ENCODE results near the gene EPHX1.
"Not testable (repeated sequence)": the region's sequence is repeated elsewhere in the genome, so short reads cannot be mapped to it uniquely, and the experiment has no call there.

EPHX1 gene

GRCh38 chr1:225769687-225770086 is 40.2 kb upstream of the EPHX1 start:
- no peak overlapping the region for H3K27ac ChIP-seq (ENCODE audit: low read length)
- no peaks in the 10 kb centered on the region for H3K9me3 ChIP-seq (ENCODE audit: control insufficient read depth, low read depth, low read length)
- H3K9ac ChIP-seq (ENCODE audit: low read length): no peak overlapping the region
- H3K27me3 ChIP-seq (ENCODE audit: control insufficient read depth, insufficient read depth, low read length): no peaks in the 10 kb centered on the region
- H3K4me3 ChIP-seq (ENCODE audit: low read length): no peak overlapping the region
- peaks cover 27% of the 10 kb centered on the region for H3K4me1 ChIP-seq (ENCODE audit: control insufficient read depth, low read depth, low read length)
- no peaks in the 10 kb centered on the region for H3K36me3 ChIP-seq (ENCODE audit: control insufficient read depth, low read depth, low read length)

- no peak overlapping the region for H3K9ac ChIP-seq (ENCODE audit: low read length)
- H3K27ac ChIP-seq (ENCODE audit: low read length): no peak overlapping the region
- H3K36me3 ChIP-seq (ENCODE audit: control insufficient read depth, low read depth, low read length): no peaks in the 10 kb centered on the region
- no peaks in the 10 kb centered on the region for H3K9me3 ChIP-seq (ENCODE audit: control insufficient read depth, low read depth, low read length)
- H3K4me3 ChIP-seq (ENCODE audit: low read length): no peak overlapping the region
- peaks cover 27% of the 10 kb centered on the region for H3K4me1 ChIP-seq (ENCODE audit: control insufficient read depth, low read depth, low read length)
- H3K27me3 ChIP-seq (ENCODE audit: control insufficient read depth, insufficient read depth, low read length): no peaks in the 10 kb centered on the region
Measured at GRCh38 chr1:225770561-225771248, 39.2 kb upstream of the EPHX1 start.

- H3K4me3 ChIP-seq (ENCODE audit: low read length): no peak overlapping the region
Measured at GRCh38 chr1:225771661-225772322, 38.1 kb upstream of the EPHX1 start.

DNA sequence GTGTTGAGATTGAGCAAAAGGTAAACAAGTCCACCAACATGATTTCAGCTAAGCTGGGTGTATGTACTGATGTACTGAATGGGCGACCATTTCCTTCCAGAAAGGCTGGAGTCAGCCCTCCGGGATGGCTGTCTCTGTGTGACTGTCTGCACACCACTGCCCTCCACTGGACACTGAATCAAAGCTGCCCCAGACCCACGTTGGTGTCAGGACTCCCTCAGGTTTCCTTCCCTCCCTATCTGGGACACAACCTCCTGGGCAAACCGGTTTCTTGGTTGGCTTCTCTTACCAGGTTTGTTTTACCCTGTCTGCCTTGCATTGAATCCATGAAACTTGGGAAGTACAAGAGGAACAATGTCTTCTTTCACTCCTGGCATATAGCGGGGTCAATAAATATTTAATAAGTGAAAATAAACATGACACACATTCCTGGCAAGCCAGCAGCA is 37.6 kb upstream of the EPHX1 start:
- H3K27me3 ChIP-seq (ENCODE audit: control insufficient read depth, insufficient read depth, low read length): no peaks in the 10 kb centered on the region
- no peak overlapping the region for H3K4me3 ChIP-seq (ENCODE audit: low read length)
- no peaks in the 10 kb centered on the region for H3K36me3 ChIP-seq (ENCODE audit: control insufficient read depth, low read depth, low read length)
- H3K9me3 ChIP-seq (ENCODE audit: control insufficient read depth, low read depth, low read length): no peaks in the 10 kb centered on the region
- no peak overlapping the region for H3K27ac ChIP-seq (ENCODE audit: low read length)
- H3K9ac ChIP-seq (ENCODE audit: low read length): no peak overlapping the region
- H3K4me1 ChIP-seq (ENCODE audit: control insufficient read depth, low read depth, low read length): peaks cover 28% of the 10 kb centered on the region

More at GRCh38 chr1:225771661-225772322, 38.1 kb upstream of the EPHX1 start:
- Histone ChIP-seq H3K27ac (ENCODE audit: low read length) (no peak overlapping the region), H3K9ac (ENCODE audit: low read length) (no peak overlapping the region), H3K36me3 (ENCODE audit: control insufficient read depth, low read depth, low read length) (no peaks in the 10 kb centered on the region), H3K4me1 (ENCODE audit: control insufficient read depth, low read depth, low read length) (peaks cover 27% of the 10 kb centered on the region), H3K27me3 (ENCODE audit: control insufficient read depth, insufficient read depth, low read length) (no peaks in the 10 kb centered on the region), H3K9me3 (ENCODE audit: control insufficient read depth, low read depth, low read length) (no peaks in the 10 kb centered on the region)

DNA sequence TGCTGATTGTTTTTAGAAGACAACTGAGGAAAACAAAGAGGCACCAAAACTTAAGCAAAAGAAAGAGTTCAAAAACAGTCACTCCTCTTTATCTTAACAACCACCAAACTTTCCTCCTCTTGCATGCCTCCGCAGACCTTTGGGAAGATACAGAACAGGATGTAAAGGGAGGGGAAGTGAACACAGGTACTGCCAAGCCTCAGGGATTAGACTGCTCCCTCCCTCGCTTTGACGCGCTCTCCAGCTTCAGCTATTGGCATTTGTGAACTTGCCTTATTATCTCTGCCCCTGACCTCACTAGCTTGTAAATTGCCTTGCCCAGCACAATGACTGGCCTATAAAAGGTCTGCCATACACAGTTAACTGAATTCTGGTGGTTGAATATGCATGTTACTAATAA is 37.1 kb upstream of the EPHX1 start:
- no peak overlapping the region for H3K27ac ChIP-seq (ENCODE audit: low read length)

GRCh38 chr1:225774281-225775147 is 35.4 kb upstream of the EPHX1 start:
- Histone ChIP-seq H3K36me3 (ENCODE audit: control insufficient read depth, low read depth, low read length) (no peaks in the 10 kb centered on the region), H3K27me3 (ENCODE audit: control insufficient read depth, insufficient read depth, low read length) (no peaks in the 10 kb centered on the region), H3K9me3 (ENCODE audit: control insufficient read depth, low read depth, low read length) (no peaks in the 10 kb centered on the region), H3K27ac (ENCODE audit: low read length) (no peak overlapping the region), H3K9ac (ENCODE audit: low read length) (no peak overlapping the region), H3K4me1 (ENCODE audit: control insufficient read depth, low read depth, low read length) (peaks cover 21% of the 10 kb centered on the region), H3K4me3 (ENCODE audit: low read length) (no peak overlapping the region)

More for the DNA sequence above, 37.1 kb upstream of the EPHX1 start:
- no peak overlapping the region for H3K4me3 ChIP-seq (ENCODE audit: low read length)
- H3K36me3 ChIP-seq (ENCODE audit: control insufficient read depth, low read depth, low read length): no peaks in the 10 kb centered on the region
- no peak overlapping the region for H3K9ac ChIP-seq (ENCODE audit: low read length)
- H3K9me3 ChIP-seq (ENCODE audit: control insufficient read depth, low read depth, low read length): no peaks in the 10 kb centered on the region
- no peaks in the 10 kb centered on the region for H3K27me3 ChIP-seq (ENCODE audit: control insufficient read depth, insufficient read depth, low read length)
- H3K4me1 ChIP-seq (ENCODE audit: control insufficient read depth, low read depth, low read length): peaks cover 23% of the 10 kb centered on the region

GRCh38 chr1:225776294-225776693 is 33.6 kb upstream of the EPHX1 start:
- Histone ChIP-seq H3K4me1 (ENCODE audit: control insufficient read depth, low read depth, low read length) (peaks cover 22% of the 10 kb centered on the region), H3K36me3 (ENCODE audit: control insufficient read depth, low read depth, low read length) (no peaks in the 10 kb centered on the region), H3K27ac (ENCODE audit: low read length) (no peak overlapping the region), H3K9me3 (ENCODE audit: control insufficient read depth, low read depth, low read length) (no peaks in the 10 kb centered on the region), H3K9ac (ENCODE audit: low read length) (no peak overlapping the region), H3K27me3 (ENCODE audit: control insufficient read depth, insufficient read depth, low read length) (no peaks in the 10 kb centered on the region), H3K4me3 (ENCODE audit: low read length) (no peak overlapping the region)

DNA sequence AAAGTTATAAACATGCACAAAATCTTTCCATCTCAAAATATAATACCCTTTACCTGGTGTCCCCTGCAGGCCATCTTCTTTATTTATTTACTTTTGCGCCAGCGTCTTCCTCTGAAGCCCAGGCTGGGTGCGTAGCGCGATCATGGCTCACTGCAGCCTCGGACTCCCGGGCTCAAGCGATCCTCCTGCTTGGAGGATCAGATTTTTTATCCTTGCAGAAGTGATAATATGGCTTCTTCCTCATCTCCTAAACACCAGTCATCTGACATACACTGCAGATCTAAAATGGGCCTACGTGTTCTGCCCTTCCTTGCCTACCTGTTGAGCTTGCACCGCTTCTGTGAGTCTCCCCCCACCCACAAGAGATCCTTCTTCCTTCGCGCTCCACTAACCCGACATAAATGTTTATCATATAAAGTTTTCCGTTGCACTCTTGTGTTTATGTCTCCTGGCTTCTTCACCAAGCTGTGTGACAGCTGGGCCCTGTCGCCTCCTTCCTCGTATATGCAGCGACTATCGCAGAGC is 32.8 kb upstream of the EPHX1 start:
- H3K27ac ChIP-seq (ENCODE audit: low read length): peak overlapping the region; percentile 26
- H3K4me3 ChIP-seq (ENCODE audit: low read length): peak overlapping the region; percentile 93
- H3K27me3 ChIP-seq (ENCODE audit: control insufficient read depth, insufficient read depth, low read length): no peaks in the 10 kb centered on the region
- peak overlapping the region; percentile 51 for H3K9ac ChIP-seq (ENCODE audit: low read length)
- peaks cover 25% of the 10 kb centered on the region for H3K4me1 ChIP-seq (ENCODE audit: control insufficient read depth, low read depth, low read length)
- H3K36me3 ChIP-seq (ENCODE audit: control insufficient read depth, low read depth, low read length): no peaks in the 10 kb centered on the region
- no peaks in the 10 kb centered on the region for H3K9me3 ChIP-seq (ENCODE audit: control insufficient read depth, low read depth, low read length)

- Histone ChIP-seq H3K27me3 (ENCODE audit: control insufficient read depth, insufficient read depth, low read length) (no peaks in the 10 kb centered on the region), H3K9ac (ENCODE audit: low read length) (peak within 1 kb of the TSS; percentile 99), H3K36me3 (ENCODE audit: control insufficient read depth, low read depth, low read length) (peaks cover 3% of the 10 kb centered on the region), H3K27ac (ENCODE audit: low read length) (peak within 1 kb of the TSS; percentile 99), H3K4me3 (ENCODE audit: low read length) (peak within 1 kb of the TSS; percentile 93), H3K4me1 (ENCODE audit: control insufficient read depth, low read depth, low read length) (peaks cover 29% of the 10 kb centered on the region), H3K9me3 (ENCODE audit: control insufficient read depth, low read depth, low read length) (no peaks in the 10 kb centered on the region)
Measured at GRCh38 chr1:225777583-225778336, 32.2 kb upstream of the EPHX1 start, which contains the start of gene SRP9. Gene SRP9 (plus strand): TSS chr1:225777826. CDS start chr1:225777941, 115 bp downstream.

GRCh38 chr1:225778337-225778669 is 31.6 kb upstream of the EPHX1 start:
- H3K27ac ChIP-seq (ENCODE audit: low read length): peak overlapping the region; percentile 99
- peak overlapping the region; percentile 93 for H3K4me3 ChIP-seq (ENCODE audit: low read length)
- H3K9ac ChIP-seq (ENCODE audit: low read length): peak overlapping the region; percentile 99
- peaks cover 7% of the 10 kb centered on the region for H3K36me3 ChIP-seq (ENCODE audit: control insufficient read depth, low read depth, low read length)
- H3K9me3 ChIP-seq (ENCODE audit: control insufficient read depth, low read depth, low read length): no peaks in the 10 kb centered on the region
- peaks cover 29% of the 10 kb centered on the region for H3K4me1 ChIP-seq (ENCODE audit: control insufficient read depth, low read depth, low read length)
- H3K27me3 ChIP-seq (ENCODE audit: control insufficient read depth, insufficient read depth, low read length): no peaks in the 10 kb centered on the region

GRCh38 chr1:225779165-225779564 is 30.8 kb upstream of the EPHX1 start:
- peaks cover 34% of the 10 kb centered on the region for H3K4me1 ChIP-seq (ENCODE audit: control insufficient read depth, low read depth, low read length)
- H3K4me3 ChIP-seq (ENCODE audit: low read length): peak overlapping the region; percentile 93
- peaks cover 14% of the 10 kb centered on the region for H3K36me3 ChIP-seq (ENCODE audit: control insufficient read depth, low read depth, low read length)

More at GRCh38 chr1:225779165-225779564, 30.8 kb upstream of the EPHX1 start:
- not testable (repeated sequence) for H3K9me3 ChIP-seq (ENCODE audit: control insufficient read depth, low read depth, low read length); H3K27me3 ChIP-seq (ENCODE audit: control insufficient read depth, insufficient read depth, low read length); H3K27ac ChIP-seq (ENCODE audit: low read length)
- peak overlapping the region; percentile 99 for H3K9ac ChIP-seq (ENCODE audit: low read length)

Measured in iPS-18a (cell line).